GM12878 (cell line): ENCODE data around the gene OLA1. TPM values are rescaled to one million over a fixed set of nuclear protein-coding genes. Genes with fewer than 3 reads are reported as not detected.

Source experiments
- ASH2L ChIP-seq: fragments of 300-600, 200-600 bp; sonication (generic); IDR thresholded peaks from 2 replicates; pipeline ENCODE4 v1.6.1; 2017; ENCODE audit warnings: low read depth, mild to moderate bottlenecking, borderline replicate concordance
- ATF7 ChIP-seq: fragments of 450-650 bp; IDR thresholded peaks from 2 replicates; pipeline ENCODE4 v1.6.1; 2016; ENCODE audit warnings: low read depth, mild to moderate bottlenecking
- CBX3 ChIP-seq: fragments of 200-600 bp; sonication (generic); IDR thresholded peaks from 2 replicates; pipeline ENCODE4 v1.6.1; 2016; ENCODE audit warnings: low read depth, borderline replicate concordance
- CEBPB ChIP-seq, 2 experiments: fragments of 150-350 bp in 1 of 2; IDR thresholded peaks; 2 replicates each; pipeline ENCODE4 v1.6.1; 2012 to 2014; ENCODE audit warnings: low read depth in 2 of 2, low read length in 2 of 2, borderline replicate concordance in 1 of 2, inconsistent platforms in 1 of 2
- CHD4 ChIP-seq: fragments of 200-600 bp; sonication (generic); IDR thresholded peaks from 2 replicates; pipeline ENCODE4 v1.6.1; 2016; ENCODE audit warnings: mild to moderate bottlenecking
- ETV6 ChIP-seq, 2 experiments: fragments of 450-650 bp in 1 of 2; IDR thresholded peaks in 1 of 2; conservative IDR thresholded peaks in 1 of 2; 2 replicates each; pipeline ENCODE4 v1.6.1; 2014; ENCODE audit warnings: antibody characterized with exemption in 1 of 2, borderline replicate concordance in 1 of 2, low read depth in 1 of 2, mild to moderate bottlenecking in 1 of 2, moderate library complexity in 1 of 2
- FOXK2 ChIP-seq: fragments of 450-650 bp; IDR thresholded peaks from 2 replicates; pipeline ENCODE4 v1.6.1; 2017; ENCODE audit warnings: mild to moderate bottlenecking, moderate library complexity
- FOXM1 ChIP-seq: IDR thresholded peaks from 2 replicates; pipeline ENCODE4 v1.6.1; 2012; ENCODE audit warnings: low read depth, mild to moderate bottlenecking, inconsistent platforms, low read length, moderate library complexity
- GABPA ChIP-seq: IDR thresholded peaks from 2 replicates; pipeline ENCODE4 v1.6.1; 2014; ENCODE audit warnings: antibody characterized with exemption, low read depth, mild to moderate bottlenecking, inconsistent platforms
- HDAC2 ChIP-seq: fragments of 200-600 bp; sonication (generic); IDR thresholded peaks from 2 replicates; pipeline ENCODE4 v1.6.1; 2017
- HDAC6 ChIP-seq: fragments of 200-600 bp; sonication (generic); IDR thresholded peaks from one replicate; pipeline ENCODE4 v1.8.0; 2017; ENCODE audit warnings: antibody characterized with exemption; ENCODE audit not compliant: unreplicated experiment
- IRF4 ChIP-seq: IDR thresholded peaks from 2 replicates; pipeline ENCODE4 v1.6.1; 2011; ENCODE audit warnings: low read depth, low read length
- JUND ChIP-seq: IDR thresholded peaks from 2 replicates; pipeline ENCODE4 v1.6.1; 2012; ENCODE audit warnings: low read depth, mild to moderate bottlenecking, low read length, improper control_type of control experiment, moderate library complexity
- KLF5 ChIP-seq: fragments of 450-650 bp; IDR thresholded peaks from 2 replicates; pipeline ENCODE4 v1.6.1; 2014; ENCODE audit warnings: mild to moderate bottlenecking; ENCODE audit not compliant: partially characterized antibody
- MEF2A ChIP-seq: IDR thresholded peaks from 2 replicates; pipeline ENCODE4 v1.6.1; 2011; ENCODE audit warnings: low read depth, mild to moderate bottlenecking, low read length, moderate library complexity; ENCODE audit not compliant: insufficient read depth
- NBN ChIP-seq: fragments of 450-650 bp; IDR thresholded peaks from 2 replicates; pipeline ENCODE4 v1.6.1; 2016
- NFYB ChIP-seq: IDR thresholded peaks from 2 replicates; pipeline ENCODE4 v1.6.1; 2011; ENCODE audit warnings: low read depth, mild to moderate bottlenecking, low read length, improper control_type of control experiment, moderate library complexity; ENCODE audit not compliant: insufficient read depth
- NR2F1 ChIP-seq: fragments of 450-650 bp; conservative IDR thresholded peaks from 2 replicates; pipeline ENCODE4 v1.6.1; 2017; ENCODE audit warnings: mild to moderate bottlenecking
- SKIL ChIP-seq: fragments of 450-650 bp; IDR thresholded peaks from 2 replicates; pipeline ENCODE4 v1.6.1; 2017; ENCODE audit warnings: mild to moderate bottlenecking, low read depth, inconsistent platforms; ENCODE audit not compliant: poor library complexity, severe bottlenecking
- SMAD5 ChIP-seq: IDR thresholded peaks from 2 replicates; pipeline ENCODE4 v1.6.1; 2016; ENCODE audit warnings: antibody characterized with exemption, low read depth
- SMARCA5 ChIP-seq: fragments of 450-650 bp; IDR thresholded peaks from 2 replicates; pipeline ENCODE4 v1.6.1; 2017; ENCODE audit warnings: mild to moderate bottlenecking
- SREBF1 ChIP-seq: IDR thresholded peaks from 2 replicates; pipeline ENCODE4 v1.6.1; 2012; ENCODE audit warnings: mild to moderate bottlenecking, low read length
- SUZ12 ChIP-seq: fragments of 200-600 bp; sonication (generic); IDR thresholded peaks from one replicate; pipeline ENCODE4 v1.6.1; 2018; ENCODE audit warnings: antibody characterized with exemption, mild to moderate bottlenecking; ENCODE audit not compliant: unreplicated experiment
- WRNIP1 ChIP-seq: IDR thresholded peaks from 2 replicates; pipeline ENCODE4 v1.6.1; 2011; ENCODE audit warnings: low read depth, low read length, improper control_type of control experiment, borderline replicate concordance
- ZBTB11 ChIP-seq: fragments of 450-650 bp; formaldehyde crosslinking; IDR thresholded peaks from 2 replicates; pipeline ENCODE4 v1.5.0; 2022; ENCODE audit warnings: mild to moderate bottlenecking, missing genetic modification characterization
- ZNF274 ChIP-seq: IDR thresholded peaks from one replicate; pipeline ENCODE4 v1.8.0; 2011; ENCODE audit not compliant: insufficient read length, insufficient read depth
- ZNF384 ChIP-seq: IDR thresholded peaks from 2 replicates; pipeline ENCODE4 v1.6.1; 2012; ENCODE audit warnings: low read depth, mild to moderate bottlenecking, low read length, improper control_type of control experiment, borderline replicate concordance
- polyA plus RNA-seq, 11 experiments: library from polyadenylated mRNA; depleted of rRNA in 4 of 11; unstranded in 6 of 11; stranded (reverse) in 5 of 11; fragments of >200 nt; fragmentation: Nextera tagmentation in 4 of 11; fragmentation: Illumina TruSeq in 1 of 11; extraction: Ambion mirVana in 4 of 11; extraction: Trizol in 1 of 11; gene quantifications; 1 replicate in 1 of 11; 2 replicates in 10 of 11; pipeline versions ENCODE4 v1.2.1 to v1.2.3, GENCODE V29; 2011 to 2016; ENCODE audit warnings: inconsistent platforms in 2 of 11, missing spikeins in 2 of 11, low read depth in 1 of 11
- total RNA-seq, 4 experiments: library from RNA; depleted of rRNA in 3 of 4; stranded (reverse); fragments of >200 nt in 3 of 4; fragmentation: Illumina TruSeq in 1 of 4; extraction: Trizol in 1 of 4; gene quantifications; 2 replicates each; pipeline versions ENCODE4 v1.2.1 to v1.2.3, GENCODE V29; 2013 to 2021

The OLA1 gene
- total and polyA plus RNA-seq, 10 of the 15 experiments (the other 5 are each of a cell fraction or from before 2014, with no cell fraction given): 107 to 238 (median 142) TPM

DNA sequence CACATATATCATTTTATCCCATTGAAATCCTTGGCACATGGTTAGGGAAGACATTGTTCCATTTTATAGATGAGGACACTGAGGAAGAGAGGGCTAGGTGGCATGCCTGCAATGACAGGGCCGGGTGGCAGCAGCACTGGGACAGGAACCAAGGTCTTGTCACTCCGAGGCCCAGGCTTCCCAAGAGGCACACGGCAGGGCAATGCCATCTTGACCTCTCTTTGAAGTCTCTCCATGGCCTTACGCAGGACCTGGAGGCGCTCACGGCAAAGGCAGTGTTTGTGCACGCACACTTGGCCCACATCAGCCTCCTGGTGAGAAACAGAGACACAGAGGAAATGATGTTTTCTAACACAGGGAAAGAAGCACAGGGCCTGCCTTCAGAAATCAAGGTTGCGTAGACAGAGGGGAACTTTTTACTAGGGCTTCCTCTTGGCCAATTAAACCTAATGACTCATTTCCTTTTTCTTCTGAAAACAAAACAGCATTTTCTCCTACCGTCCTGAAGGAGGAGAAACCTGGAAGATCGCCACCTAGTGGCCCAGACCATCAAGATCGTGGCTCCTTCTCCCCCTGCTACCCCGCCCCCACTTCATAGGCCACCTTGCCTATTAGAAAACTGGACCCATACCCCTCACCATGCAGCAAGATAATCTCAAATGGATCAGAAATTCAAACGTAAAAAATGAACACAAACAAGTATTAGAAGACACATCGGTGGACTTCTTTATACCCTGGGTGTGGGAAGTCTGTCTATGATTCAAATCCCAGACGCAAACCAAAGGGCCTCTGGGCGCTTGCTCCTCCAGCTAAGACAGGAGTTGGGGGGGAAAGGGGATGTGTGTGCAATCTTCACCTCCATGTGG is 208.5 kb downstream of the OLA1 start (continued):
- TF ChIP-seq SREBF1 (no peak), JUND (no peak), HDAC2 (0 out of 2 replicates have a peak, but pooled peaks have one; percentile 35), ZNF274 (no peak), HDAC6 (no peak), FOXM1 (peak; percentile 86), KLF5 (no peak), WRNIP1 (no peak), NR2F1 (peak; percentile 47), CBX3 (no peak), MEF2A (peak; percentile 45; the same call in 1 of the 2 replicates), ASH2L (no peak), SMARCA5 (peak; percentile 52; the same call in 1 of the 2 replicates), ATF7 (peak; percentile 70), IRF4 (peak; percentile 76), SKIL (peak; percentile 59), SMAD5 (no peak), FOXK2 (no peak), GABPA (peak; percentile 73), NBN (0 out of 2 replicates have a peak, but pooled peaks have one; percentile 51), NFYB (no peak), ZBTB11 (CRISPR knock-in tag) (no peak), CHD4 (no peak), ZNF384 (no peak), CEBPB (IDR thresholded peaks at IDR 0.05; ENCODE audit: borderline replicate concordance in 1 of 2, low read depth in 2 of 2, low read length in 2 of 2) (no peak), ETV6 (conservative IDR thresholded peaks at IDR 0.05 in 1 of 2, IDR thresholded peaks at IDR 0.05 in 1 of 2; ENCODE audit: borderline replicate concordance in 1 of 2, low read depth in 1 of 2) (peak in 1 of 2 experiments; percentile 97; a peak in 2 of 4 replicates), SUZ12 (no peak)
